ENCODE measurements around the gene ST8SIA3.
"Not testable (repeated sequence)": the region's sequence is repeated elsewhere in the genome, so short reads cannot be mapped to it uniquely, and the experiment has no call there.

ST8SIA3 gene

GRCh38 chr18:57389271-57389670 lies 36.9 kb downstream of the ST8SIA3 start:
- no peak for TF ChIP-seq CTCF (IDR thresholded peaks at IDR 0.05; ENCODE audit: low read length, missing control alignments)
- DNase-seq (ENCODE audit: low read depth): no peak
- H3K4me3 ChIP-seq (replicated peaks; ENCODE audit: low read depth, low read length): no peak overlapping the region

- no peak overlapping the region for H3K4me3 ChIP-seq (replicated peaks; ENCODE audit: low read depth, low read length)
- DNase-seq (ENCODE audit: low read depth): no peak
- no peak for TF ChIP-seq CTCF (IDR thresholded peaks at IDR 0.05; ENCODE audit: low read length, missing control alignments)
Observed at GRCh38 chr18:57390044-57390443, 37.7 kb downstream of the ST8SIA3 start.

- not testable (repeated sequence) for DNase-seq (ENCODE audit: low read depth); H3K4me3 ChIP-seq (replicated peaks; ENCODE audit: low read depth, low read length)
Observed at GRCh38 chr18:57394749-57395148, 42.4 kb downstream of the ST8SIA3 start.

GRCh38 chr18:57396831-57397230 lies 44.5 kb downstream of the ST8SIA3 start:
- not testable (repeated sequence) for DNase-seq (ENCODE audit: low read depth)

GRCh38 chr18:57397440-57398132 lies 45.2 kb downstream of the ST8SIA3 start:
- no peak for DNase-seq (ENCODE audit: low read depth)
- no peak for TF ChIP-seq CTCF (IDR thresholded peaks at IDR 0.05; ENCODE audit: low read length, missing control alignments)
- H3K4me3 ChIP-seq (replicated peaks; ENCODE audit: low read depth, low read length): no peak overlapping the region

More at GRCh38 chr18:57396831-57397230, 44.5 kb downstream of the ST8SIA3 start:
- not testable (repeated sequence) for H3K4me3 ChIP-seq (replicated peaks; ENCODE audit: low read depth, low read length)

- H3K4me3 ChIP-seq (replicated peaks; ENCODE audit: low read depth, low read length): no peak overlapping the region
- DNase-seq (ENCODE audit: low read depth): no peak
- TF ChIP-seq CTCF (IDR thresholded peaks at IDR 0.05; ENCODE audit: low read length, missing control alignments): no peak
Observed at GRCh38 chr18:57404345-57404744, 52.0 kb downstream of the ST8SIA3 start.

GRCh38 chr18:57409650-57410049 lies 57.3 kb downstream of the ST8SIA3 start:
- no peak for TF ChIP-seq CTCF (IDR thresholded peaks at IDR 0.05; ENCODE audit: low read length, missing control alignments)
- H3K4me3 ChIP-seq (replicated peaks; ENCODE audit: low read depth, low read length): no peak overlapping the region
- DNase-seq (ENCODE audit: low read depth): no peak

- TF ChIP-seq CTCF (IDR thresholded peaks at IDR 0.05; ENCODE audit: low read length, missing control alignments): no peak
- H3K4me3 ChIP-seq (replicated peaks; ENCODE audit: low read depth, low read length): no peak overlapping the region
- DNase-seq (ENCODE audit: low read depth): no peak
Observed at GRCh38 chr18:57410749-57411148, 58.4 kb downstream of the ST8SIA3 start.

Measured in fibroblast of pulmonary artery (primary cell).